GM12891 (cell line): ENCODE measurements around the gene MEF2B.

Source experiments
- PAX5 ChIP-seq: IDR thresholded peaks from 2 replicates; pipeline ENCODE4 v1.6.1; 2011; ENCODE audit warnings: low read length, moderate library complexity, mild to moderate bottlenecking; ENCODE audit not compliant: insufficient read depth, severe bottlenecking
- POLR2A ChIP-seq: IDR thresholded peaks from 2 replicates; pipeline ENCODE4 v1.6.1; 2011; ENCODE audit warnings: low read depth, low read length, control low read depth
- POLR2AphosphoS5 ChIP-seq: IDR thresholded peaks from 2 replicates; pipeline ENCODE4 v1.6.1; 2011; ENCODE audit warnings: low read depth, low read length, control low read depth
- POU2F2 ChIP-seq: IDR thresholded peaks from 2 replicates; pipeline ENCODE4 v1.6.1; 2011; ENCODE audit warnings: low read depth, mild to moderate bottlenecking, control low read depth, low read length, moderate library complexity
- SPI1 ChIP-seq: IDR thresholded peaks from 2 replicates; pipeline ENCODE4 v1.6.1; 2011; ENCODE audit warnings: low read depth, low read length, control low read depth
- TAF1 ChIP-seq: IDR thresholded peaks from 2 replicates; pipeline ENCODE4 v1.6.1; 2011; ENCODE audit warnings: low read depth, low read length, control low read depth

DNA sequence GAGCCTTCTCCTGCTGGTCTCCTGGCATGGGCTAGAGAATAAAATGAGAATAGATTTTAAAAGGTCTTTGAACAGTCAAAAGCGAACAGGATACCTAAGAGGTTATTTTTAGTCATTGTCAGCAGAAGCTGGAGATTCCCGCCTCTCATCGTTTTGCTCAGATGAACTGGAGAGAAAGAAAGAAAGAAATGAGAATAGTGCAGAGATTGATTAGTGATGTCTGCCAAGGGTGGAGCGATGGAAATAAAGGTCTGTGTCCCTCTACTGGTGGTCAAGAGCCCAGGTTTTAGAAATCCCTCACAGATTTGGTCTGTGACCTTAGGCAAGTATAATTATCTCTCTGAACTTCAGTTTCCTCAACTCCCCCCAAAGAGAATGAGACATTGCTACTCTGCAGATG lies 47.0 kb upstream of the MEF2B start:
- TF ChIP-seq POLR2AphosphoS5 (no peak), POLR2A (no peak), TAF1 (no peak), SPI1 (no peak), POU2F2 (no peak), PAX5 (no peak)
